Activated B cell treated with CpG ODN at 0.5 μM for 24 hours (primary cell): Measurements from ENCODE around the gene SPRN. TPM values are rescaled to one million over a fixed set of nuclear protein-coding genes. Genes with fewer than 3 reads are reported as not detected.

Source experiments
- ATAC-seq: fragments of 200-7000 bp; cut with Tn5 transposase; one replicate; pipeline ENCODE4 v1.10.0; 2021; ENCODE audit warnings: low read depth, mild to moderate bottlenecking, moderate library complexity
- CTCF ChIA-PET: fragments of 350-600 bp; sonication (Branson Sonifier 250); formaldehyde crosslinking; loops from one replicate; lab custom pipeline; 2021; ENCODE audit warnings: antibody characterized with exemption; lab: Charles Lee
- POLR2A ChIA-PET: fragments of 350-600 bp; sonication (Branson Sonifier 250); formaldehyde crosslinking; loops from one replicate; lab custom pipeline; 2021; ENCODE audit warnings: antibody characterized with exemption; lab: Charles Lee
- DNase-seq: peaks from one replicate; pipeline ENCODE4 v3.0.0; 2022
- H3K27ac Mint-ChIP-seq: one replicate; pipeline ENCODE4 v1.8.0; 2020; ENCODE audit warnings: mixed read lengths
- H3K27me3 Mint-ChIP-seq: one replicate; pipeline ENCODE4 v1.8.0; 2021; ENCODE audit warnings: mixed read lengths
- H3K36me3 Mint-ChIP-seq: one replicate; pipeline ENCODE4 v1.8.0; 2021; ENCODE audit warnings: low read depth, mixed read lengths
- H3K4me1 Mint-ChIP-seq: one replicate; pipeline ENCODE4 v1.8.0; 2021; ENCODE audit warnings: mixed read lengths
- H3K4me3 Mint-ChIP-seq: one replicate; pipeline ENCODE4 v1.8.0; 2020; ENCODE audit warnings: mild to moderate bottlenecking, mixed read lengths
- H3K9me3 Mint-ChIP-seq: one replicate; pipeline ENCODE4 v1.8.0; 2020; ENCODE audit warnings: mixed read lengths
- CTCF ChIP-seq: fragments of 200-600 bp; IDR thresholded peaks from one replicate; pipeline ENCODE4 v1.8.0; 2022; ENCODE audit warnings: antibody characterized with exemption, mild to moderate bottlenecking
- intact Hi-C: fragments of 100-400 bp; cut with micrococcal nuclease; formaldehyde crosslinking; loops from one replicate; pipeline ENCODE4 v1.15.1; 2024
- total RNA-seq: library from RNA; stranded (reverse); gene quantifications from 2 replicates; pipeline ENCODE4 v1.2.3, GENCODE V29; 2022

SPRN gene
- total RNA-seq, 1 donor from 2014 or later, result not detected

GRCh38 chr10:133403784-133404183 lies 20.6 kb downstream of the SPRN start:
- H3K27ac Mint-ChIP-seq, result no peak overlapping the region
- no peak overlapping the region for H3K4me3 Mint-ChIP-seq
- H3K4me1 Mint-ChIP-seq, result peaks cover 51% of the 10 kb centered on the region
- intact Hi-C loops, result no loop called here
- H3K36me3 Mint-ChIP-seq, result peaks cover 84% of the 10 kb centered on the region
- ChIA-PET POLR2A (interaction anchor here (0.6 kb wide), 1 partner anchor 34 kb away, joined by 3 read pairs; no protein-coding TSS in a partner anchor), CTCF (interaction anchor here (0.8 kb wide), 1 partner anchor 74 kb away, joined by 3 read pairs; no protein-coding TSS in a partner anchor)
- no peak for DNase-seq
- no peaks in the 10 kb centered on the region for H3K27me3 Mint-ChIP-seq
- no peaks in the 10 kb centered on the region for H3K9me3 Mint-ChIP-seq
- no peak for TF ChIP-seq CTCF
- ATAC-seq, result no peak

- no peak for TF ChIP-seq CTCF
- H3K9me3 Mint-ChIP-seq, result no peaks in the 10 kb centered on the region
- peaks cover 84% of the 10 kb centered on the region for H3K36me3 Mint-ChIP-seq
- CTCF ChIA-PET, result no interaction called here
- no peak overlapping the region for H3K4me3 Mint-ChIP-seq
- DNase-seq (no peak), ATAC-seq (no peak)
- intact Hi-C loops, result no loop called here
- no peak overlapping the region for H3K27ac Mint-ChIP-seq
- H3K27me3 Mint-ChIP-seq, result no peaks in the 10 kb centered on the region
- POLR2A ChIA-PET, result no interaction called here
- peaks cover 51% of the 10 kb centered on the region for H3K4me1 Mint-ChIP-seq
These were observed 21.1 kb downstream of the SPRN start for GRCh38 chr10:133403359-133403758.

GRCh38 chr10:133401981-133402725 lies 22.3 kb downstream of the SPRN start:
- Mint-ChIP-seq H3K27me3 (no peaks in the 10 kb centered on the region), H3K4me3 (no peak overlapping the region), H3K4me1 (peaks cover 51% of the 10 kb centered on the region), H3K9me3 (no peaks in the 10 kb centered on the region), H3K27ac (no peak overlapping the region), H3K36me3 (peaks cover 83% of the 10 kb centered on the region)
- POLR2A ChIA-PET, result interaction anchor here (1.3 kb wide), 1 partner anchor 13 kb away, joined by 6 read pairs; no protein-coding TSS in a partner anchor
- ATAC-seq (no peak), DNase-seq (no peak)
- CTCF ChIA-PET, result no interaction called here
- no peak for TF ChIP-seq CTCF
- intact Hi-C loops, result no loop called here

- peaks cover 54% of the 10 kb centered on the region for H3K4me1 Mint-ChIP-seq
- ChIA-PET CTCF (interaction anchor here (0.8 to 1.0 kb wide), 2 partner anchors 72 to 73 kb away, joined by 3 to 4 read pairs; no protein-coding TSS in a partner anchor), POLR2A (interaction anchor here (1.3 kb wide), 1 partner anchor 12 kb away, joined by 6 read pairs; no protein-coding TSS in a partner anchor)
- ATAC-seq, result no peak
- no peak for TF ChIP-seq CTCF
- H3K9me3 Mint-ChIP-seq, result no peaks in the 10 kb centered on the region
- no peaks in the 10 kb centered on the region for H3K27me3 Mint-ChIP-seq
- intact Hi-C loops, result no loop called here
- no peak overlapping the region for H3K4me3 Mint-ChIP-seq
- no peak for DNase-seq
- peak overlapping the region; percentile 15 for H3K27ac Mint-ChIP-seq
- H3K36me3 Mint-ChIP-seq, result peaks cover 84% of the 10 kb centered on the region
These were observed 22.9 kb downstream of the SPRN start for GRCh38 chr10:133401500-133401899.
